C1 segment of cervical spinal cord (tissue), 14 donors: ENCODE results near the gene B3GNT8.
"Not testable (repeated sequence)": the region's sequence is repeated elsewhere in the genome, so short reads cannot be mapped to it uniquely, and the experiment has no call there.

Experiments used
- DNase-seq, 14 donors: peaks; one replicate each; lab custom pipeline; 2025; lab: John Stamatoyannopoulos, UW

The B3GNT8 gene, protein sequence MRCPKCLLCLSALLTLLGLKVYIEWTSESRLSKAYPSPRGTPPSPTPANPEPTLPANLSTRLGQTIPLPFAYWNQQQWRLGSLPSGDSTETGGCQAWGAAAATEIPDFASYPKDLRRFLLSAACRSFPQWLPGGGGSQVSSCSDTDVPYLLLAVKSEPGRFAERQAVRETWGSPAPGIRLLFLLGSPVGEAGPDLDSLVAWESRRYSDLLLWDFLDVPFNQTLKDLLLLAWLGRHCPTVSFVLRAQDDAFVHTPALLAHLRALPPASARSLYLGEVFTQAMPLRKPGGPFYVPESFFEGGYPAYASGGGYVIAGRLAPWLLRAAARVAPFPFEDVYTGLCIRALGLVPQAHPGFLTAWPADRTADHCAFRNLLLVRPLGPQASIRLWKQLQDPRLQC

DNA sequence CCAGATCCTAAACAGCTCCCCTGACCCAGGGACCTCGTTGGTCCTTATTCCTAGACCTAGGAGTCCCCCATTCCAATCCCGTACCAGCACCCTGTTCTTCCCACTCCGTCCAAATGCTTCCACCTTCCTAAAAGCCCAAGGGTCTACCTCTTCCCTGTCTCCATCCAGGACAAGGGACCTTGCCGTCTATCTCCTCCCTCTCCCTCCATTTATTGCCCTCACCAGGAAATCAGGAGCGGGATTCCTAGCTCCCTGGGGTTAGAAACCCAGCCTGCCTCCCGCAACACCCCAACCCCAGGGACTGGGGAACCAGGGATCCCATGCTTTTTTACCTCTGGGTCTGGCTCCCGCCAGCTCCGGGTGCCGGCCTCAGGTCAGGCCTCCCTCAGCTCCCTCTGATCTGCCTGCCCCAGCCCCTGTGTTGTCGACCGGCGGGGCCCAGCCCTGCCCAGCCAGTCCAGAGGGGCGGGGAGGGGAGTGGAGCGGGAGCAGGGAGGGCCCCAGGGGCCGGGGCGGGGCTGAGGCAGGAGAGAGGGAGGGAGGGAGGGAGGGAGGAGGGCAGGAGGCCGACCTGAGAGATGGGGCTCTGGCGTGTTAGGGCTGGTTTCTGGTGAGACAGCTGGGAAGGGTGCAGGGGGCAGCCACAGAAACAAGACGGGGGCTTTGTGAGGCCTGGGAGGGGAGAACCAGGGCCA, at the start of gene B3GNT8:
TSS of gene B3GNT8 (minus strand) at position 423 of the 695 bp plus-strand sequence. CDS start 596 bp downstream, outside the sequence.
- peak in 2 of 14 donors; percentile 7 to 48 for DNase-seq

DNA sequence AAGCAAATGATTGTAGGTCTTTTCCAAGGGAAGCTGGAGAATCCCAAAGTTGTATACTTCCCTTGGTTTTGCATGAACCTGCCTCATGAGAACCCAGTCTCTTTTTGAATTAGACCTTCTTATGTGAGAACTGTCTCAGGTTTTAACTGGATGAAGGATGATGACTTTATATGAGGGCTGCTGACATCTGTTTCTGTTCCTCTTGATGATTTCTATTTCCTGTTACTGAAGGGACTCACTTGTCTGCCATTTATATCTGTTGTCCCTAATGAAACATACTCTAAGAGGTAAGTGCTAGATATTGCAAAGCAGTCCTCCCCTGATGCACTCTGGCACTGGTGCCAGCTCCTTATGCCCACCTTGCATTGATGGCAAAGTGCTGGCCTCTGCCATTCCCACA, 49.4 kb upstream of the B3GNT8 start:
- DNase-seq = no peak

DNA sequence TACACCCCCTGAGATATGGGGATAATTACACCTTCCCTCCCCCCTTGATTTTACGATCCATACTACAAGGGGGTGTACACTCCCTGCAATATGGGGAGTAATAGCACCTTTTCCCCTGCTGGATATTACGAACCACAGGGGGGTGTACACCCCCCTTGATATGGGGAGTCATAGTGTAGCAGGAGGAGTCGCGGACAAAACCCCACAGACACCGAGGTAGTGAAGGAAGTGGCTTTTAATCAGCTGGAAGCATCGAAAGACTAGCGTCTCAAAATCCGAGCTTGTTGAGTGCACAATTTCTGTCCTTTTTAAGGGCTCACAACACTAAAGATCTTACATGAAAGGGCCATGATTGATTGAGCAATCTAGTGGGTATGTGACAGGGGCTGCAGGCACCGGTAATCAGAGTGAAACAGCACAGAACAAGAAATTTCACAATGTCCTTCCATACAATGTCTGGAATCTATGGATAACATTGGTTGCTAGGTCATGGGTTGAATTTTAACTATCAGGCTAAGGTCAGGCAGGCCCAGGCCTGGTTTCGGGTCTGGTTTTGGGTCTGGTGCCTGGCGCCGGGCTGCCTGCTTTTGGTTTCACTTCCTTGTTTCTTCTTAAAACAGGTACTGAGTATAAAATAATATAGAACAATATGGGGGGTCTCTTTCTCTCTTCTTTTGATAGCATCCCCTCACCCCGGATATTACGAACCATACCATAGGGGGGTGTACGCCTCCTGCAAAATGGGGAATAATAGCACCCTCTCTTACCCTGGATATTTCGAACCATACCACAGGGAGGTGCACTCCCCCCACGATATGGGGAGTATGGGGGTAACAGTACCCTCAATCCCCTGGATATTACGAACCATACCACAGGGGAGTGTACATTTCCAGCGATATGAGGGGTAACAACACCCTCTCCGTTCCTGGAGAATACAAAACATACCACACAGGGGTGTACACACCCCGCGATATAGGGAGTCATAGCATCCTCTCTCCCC, 36.4 kb upstream of the B3GNT8 start:
- not testable (repeated sequence) for DNase-seq

DNA sequence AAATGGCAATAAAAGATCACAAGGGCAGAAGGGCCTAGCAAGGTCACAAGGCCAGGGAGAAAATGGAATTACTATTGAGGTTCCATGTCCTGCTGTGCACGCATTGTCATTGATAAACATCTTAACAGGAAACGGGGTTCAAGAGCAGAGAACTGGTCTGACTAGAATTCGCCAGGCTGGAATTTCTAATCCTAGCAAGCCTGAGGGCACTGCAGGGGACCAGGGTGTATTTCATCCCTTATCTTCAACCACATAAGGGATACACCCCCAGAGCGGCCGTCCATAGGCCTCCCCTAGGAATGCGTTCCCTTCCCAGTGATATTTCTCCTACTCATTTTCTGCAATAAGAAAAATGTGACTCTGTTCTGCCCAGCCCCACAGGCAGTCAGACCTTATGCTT, 35.3 kb upstream of the B3GNT8 start:
- no peak for DNase-seq

DNA sequence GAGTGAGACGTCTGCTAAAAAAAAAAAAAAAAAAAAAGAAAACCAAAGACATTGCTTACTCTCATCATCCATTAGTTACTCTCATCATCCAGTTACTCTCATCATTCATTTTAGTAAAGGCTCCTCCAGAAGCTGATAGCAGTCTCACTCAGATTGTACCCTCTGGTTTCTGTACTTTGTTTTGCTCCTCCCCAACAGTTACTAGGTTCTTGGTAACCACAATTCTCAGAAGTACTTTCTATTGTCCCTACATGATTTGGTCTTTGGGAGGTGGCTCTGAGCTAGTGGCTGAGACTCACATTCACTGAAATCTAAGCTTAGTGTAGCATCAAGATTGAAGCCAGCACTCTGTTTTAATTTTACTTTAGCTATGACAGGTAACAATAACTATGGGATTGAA, 30.1 kb upstream of the B3GNT8 start:
- no peak for DNase-seq

DNA sequence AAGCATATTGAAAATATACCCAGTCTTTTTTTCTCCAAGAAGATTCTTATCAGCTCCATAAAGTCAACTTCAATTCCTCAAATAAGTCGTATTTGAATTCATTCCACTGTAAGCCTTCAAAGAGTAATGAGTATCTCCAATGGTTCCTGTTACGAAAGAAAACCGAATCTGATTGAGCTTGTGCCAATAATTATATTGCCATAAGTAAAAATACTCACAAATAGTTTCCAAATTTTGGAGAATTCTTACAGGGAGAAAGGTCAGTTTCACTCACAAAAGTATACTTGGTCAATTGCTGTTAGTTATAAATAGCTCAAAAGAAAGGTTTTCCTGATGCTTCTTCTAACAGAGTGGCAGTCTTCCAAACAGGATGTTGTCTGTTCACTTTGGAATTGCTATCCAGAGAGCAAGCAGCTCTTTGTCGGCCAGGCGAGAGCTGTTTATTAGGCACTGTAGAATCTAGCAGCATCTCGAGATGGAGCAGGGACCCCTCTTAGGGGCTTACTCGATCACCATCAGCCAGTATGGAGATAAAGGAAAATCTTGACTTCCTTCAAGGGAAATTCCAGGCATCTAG, 29.3 kb upstream of the B3GNT8 start:
- no peak for DNase-seq

DNA sequence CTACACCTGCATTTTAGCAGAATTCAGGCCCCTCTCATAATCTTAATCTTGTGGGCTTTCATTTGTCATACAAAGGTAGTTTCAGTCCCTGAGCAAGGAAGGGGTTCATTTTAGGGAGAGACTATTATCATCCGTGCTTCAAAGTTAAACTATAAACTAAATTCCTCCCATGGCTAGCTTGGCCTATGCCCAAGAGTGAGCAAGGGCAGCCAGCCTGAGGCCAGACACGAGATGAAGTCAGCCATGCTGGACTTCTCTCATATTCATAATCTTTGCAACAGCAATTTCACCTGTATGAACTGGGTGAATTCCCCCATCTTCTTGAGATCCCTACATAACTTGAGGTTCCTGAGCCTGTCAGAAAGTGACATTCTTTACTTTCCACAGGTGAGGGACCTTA, 28.8 kb upstream of the B3GNT8 start:
- DNase-seq = no peak

DNA sequence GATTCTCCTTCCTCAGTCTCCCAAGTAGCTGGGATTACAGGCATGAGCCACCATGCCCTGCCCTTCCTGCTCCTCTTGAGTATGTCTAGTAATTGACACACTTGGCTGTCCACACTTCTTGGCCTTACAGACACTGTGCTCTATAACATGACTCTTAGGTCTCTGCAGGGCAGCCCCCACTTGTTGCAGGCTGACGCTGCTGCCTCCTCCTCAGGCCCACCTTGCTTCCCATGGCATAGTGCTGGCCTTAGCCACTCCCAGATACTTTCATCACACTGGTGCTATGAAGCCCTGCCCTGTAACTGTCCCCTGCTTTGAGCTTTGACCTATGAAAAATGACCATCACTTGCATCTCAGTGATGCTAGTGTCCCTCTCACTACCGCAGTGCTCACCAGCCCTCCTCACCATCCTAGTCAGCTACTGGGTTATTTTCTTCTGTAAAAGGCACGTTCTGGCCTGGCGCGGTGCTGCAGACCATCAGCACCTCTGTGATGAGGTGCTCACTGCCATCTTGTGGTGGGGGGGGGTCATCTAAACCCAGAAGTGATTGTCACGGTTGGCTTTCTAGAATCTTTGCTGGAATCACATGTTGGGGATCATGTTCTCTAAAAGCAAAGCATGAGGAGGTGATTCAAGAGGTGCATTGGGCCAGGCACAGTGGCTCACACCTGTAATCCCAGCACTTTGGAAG, 25.6 kb upstream of the B3GNT8 start:
- no peak for DNase-seq

DNA sequence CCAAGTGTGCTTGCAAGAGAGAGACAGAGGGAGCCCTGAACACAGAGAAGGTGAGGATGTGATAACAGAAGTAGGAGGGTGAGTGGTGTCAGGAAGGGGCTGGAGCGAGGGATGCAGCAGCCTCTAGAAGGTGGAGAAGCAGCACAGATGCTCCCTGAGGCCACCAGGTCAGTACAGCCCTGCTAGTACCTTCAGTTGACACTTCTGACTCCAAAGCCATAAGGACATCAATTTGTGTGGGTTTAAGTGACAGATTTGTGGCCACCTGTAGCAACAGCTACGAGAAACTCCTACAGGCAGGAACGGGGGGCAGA, 22.6 kb upstream of the B3GNT8 start:
- DNase-seq = no peak

DNA sequence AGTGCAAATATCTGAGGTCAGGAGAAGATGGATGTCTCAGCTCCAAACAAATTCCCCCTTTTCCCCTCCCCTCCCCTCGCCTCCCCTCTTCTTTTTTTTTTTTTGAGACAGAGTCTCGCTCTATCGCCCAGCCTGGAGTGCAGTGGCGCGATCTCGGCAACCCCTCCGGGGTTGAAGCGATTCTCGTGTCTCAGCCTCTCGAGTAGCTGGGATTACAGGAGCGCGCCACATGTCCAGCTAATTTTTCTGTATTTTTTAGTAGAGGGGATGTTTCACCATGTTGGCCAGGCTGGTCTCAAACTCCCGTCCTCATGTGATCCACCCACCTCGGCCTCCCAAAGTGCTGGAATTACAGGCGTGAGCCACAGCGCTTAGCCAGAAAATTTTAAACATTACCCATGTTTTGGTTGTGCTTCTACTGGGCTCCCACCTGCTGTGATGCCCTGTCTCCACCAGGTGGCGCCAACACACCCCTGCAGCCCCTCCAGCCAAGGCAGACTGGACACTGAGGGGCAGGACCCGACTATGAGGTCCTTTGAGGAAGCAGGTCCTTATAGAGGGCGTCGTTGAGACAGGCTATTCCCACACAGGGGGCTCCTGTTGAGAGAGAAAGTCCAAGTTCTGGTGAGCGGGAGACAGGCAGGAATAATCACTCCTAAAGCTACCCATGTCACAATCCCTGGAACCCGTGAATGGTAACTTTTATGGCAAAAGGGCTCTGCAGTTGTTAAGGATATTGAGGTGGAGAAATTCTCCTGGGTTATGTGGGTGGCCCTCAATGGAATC, 22.1 kb upstream of the B3GNT8 start:
- DNase-seq = peak in 13 of 14 donors; percentile 15 to 71 (median 48)

DNA sequence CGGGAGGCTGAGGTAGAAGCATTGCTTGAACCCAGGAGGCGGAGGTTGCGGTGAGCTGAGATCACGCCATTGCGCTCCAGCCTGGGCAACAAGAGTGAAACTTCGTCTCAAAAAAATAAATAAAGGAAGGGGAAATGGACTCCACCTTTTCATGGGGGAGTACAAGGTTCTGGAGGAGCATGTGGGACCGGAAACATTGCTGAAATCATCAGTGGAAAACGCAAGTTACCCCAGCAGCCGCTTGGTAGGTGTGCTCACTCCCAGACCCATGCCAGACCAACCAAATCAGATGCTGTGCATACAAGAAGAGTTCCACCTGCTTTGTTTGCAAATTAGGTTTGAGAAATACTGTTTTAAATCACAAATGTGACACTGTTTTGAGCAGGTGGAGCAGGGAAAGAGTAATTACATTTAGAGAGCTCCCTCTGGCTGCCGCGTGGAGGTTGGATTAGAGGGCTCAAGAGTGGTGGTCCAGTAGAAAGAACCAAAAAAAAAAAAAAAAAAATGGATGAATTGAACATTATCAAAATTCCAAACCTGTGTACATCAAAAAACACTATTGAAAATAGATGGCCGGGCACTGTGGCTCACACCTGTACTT, 20.7 kb upstream of the B3GNT8 start:
- no peak for DNase-seq

DNA sequence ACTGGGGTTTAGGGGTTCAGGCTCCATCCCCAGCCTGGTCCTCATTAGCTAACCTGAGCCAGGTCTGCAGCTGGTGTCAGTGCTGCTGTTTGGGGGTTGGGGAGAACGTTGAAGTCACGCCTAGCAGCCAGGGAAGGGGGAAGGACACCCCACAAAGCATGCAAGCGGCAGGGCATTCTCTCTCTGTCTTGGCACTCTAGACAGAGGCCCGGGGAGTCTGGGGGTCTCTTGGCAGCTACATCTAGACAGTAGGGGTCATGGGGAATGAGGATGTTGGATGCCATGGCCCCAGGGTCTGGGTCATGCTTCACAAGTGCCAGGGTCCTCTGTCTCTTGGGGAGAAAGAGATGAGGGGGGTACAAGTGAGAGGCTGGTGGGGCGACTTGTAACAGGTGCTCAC, 18.4 kb upstream of the B3GNT8 start:
- no peak for DNase-seq

DNA sequence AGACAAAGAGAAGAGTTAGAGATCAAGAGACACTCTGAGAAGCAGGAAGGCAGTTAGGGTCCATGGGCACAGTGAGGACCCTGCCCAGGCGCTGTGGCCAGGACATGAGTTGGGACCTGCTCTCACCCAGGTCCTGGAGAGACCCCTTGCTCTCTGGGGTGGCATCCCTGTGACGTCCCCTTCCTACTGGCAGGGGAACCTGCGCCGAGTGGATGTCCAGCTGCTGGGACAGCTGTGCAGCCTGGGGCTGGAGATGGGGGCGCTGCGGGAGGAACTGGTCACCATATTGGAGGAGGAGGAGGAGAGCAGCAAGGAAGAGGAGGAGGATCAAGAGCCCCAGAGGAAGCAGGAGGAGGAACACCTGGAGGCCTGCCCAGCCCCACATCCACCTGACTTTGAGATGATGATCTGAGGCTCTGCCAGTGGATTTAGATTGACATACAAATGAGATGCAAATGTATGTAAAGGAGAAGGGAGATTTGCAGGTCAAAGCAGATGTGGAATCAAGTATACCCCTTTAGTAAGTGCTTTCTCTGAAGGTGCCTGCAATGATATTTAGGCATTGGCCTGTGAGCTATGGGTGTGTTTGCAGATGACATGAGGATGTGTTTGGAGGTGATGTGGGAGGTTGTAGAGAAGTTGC, 16.8 kb upstream of the B3GNT8 start:
- DNase-seq = no peak

DNA sequence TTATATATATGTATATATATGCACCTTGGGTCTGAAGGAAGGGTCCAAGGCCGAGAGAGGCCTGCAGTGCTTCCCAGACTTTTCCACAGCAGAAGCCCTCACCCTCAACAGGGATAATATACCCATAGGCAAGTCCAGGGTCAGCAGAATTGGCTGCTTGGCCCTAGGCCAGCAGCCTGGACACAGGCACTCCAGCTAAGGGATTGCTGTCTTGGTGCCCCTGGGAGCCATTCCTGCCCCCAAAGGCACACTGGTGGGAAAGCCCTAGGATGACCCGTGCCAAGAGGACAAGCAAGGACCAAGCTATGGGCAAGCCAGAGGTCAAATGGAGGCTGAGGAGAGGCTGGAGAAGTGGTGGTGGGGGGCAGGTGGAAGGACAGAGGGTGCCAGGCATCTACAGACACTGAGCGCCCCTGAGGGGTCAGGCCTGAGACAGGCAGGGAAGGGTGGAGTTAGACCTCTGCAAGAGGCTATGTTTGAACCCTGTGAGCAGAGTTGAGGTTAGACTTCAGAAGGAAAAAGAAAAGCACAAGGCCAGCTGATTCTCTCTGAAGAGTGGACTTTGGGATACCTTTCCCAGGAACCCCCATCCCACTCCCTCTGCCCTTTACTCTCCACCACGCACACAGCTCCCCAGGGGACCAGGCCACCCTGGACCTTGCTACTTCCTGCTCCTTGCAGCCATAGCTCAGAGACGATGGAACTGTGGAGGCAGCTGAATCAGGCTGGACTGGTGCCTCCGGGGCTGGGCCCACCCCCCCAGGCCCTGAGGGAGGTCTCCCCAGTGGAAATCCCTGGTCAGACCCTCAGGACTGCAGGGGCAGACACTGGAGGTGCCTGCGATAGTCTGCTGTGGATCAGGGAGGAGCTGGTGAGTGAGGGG, 15.5 kb upstream of the B3GNT8 start, which contains the start of gene ERICH4:
TSS of gene ERICH4 (plus strand) at position 684 of the 883 bp plus-strand sequence. CDS start at position 698, 14 bp downstream.
- DNase-seq = no peak

DNA sequence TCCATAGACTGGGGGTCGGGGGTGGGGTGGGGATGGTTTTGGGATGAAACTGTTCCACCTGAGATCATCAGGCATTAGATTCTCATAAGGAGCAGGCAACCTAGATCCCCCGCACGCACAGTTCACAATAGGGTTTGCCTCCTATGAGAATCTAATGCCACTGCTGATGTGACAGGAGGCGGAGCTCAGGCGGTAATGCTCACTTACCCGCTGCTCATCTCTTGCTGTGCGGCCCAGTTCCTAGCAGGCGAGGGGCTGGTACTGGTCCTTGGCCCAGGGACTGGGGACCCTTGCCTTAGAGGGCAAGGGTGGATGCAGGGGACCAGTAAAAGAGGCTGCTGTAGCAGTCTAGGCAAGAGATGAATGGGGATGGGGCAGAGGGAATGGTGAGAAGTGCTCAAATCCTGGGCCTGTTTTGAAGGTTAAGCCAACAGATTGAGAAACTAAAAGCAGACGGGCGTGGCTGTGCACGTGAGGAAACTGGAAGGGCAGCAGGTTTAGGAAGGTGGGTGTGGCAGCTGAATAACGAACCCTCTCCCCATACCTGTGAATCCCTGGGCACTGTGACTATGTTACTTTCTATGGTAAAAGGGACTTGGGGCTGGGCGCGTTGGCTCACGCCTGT, 14.3 kb upstream of the B3GNT8 start:
- no peak for DNase-seq

DNA sequence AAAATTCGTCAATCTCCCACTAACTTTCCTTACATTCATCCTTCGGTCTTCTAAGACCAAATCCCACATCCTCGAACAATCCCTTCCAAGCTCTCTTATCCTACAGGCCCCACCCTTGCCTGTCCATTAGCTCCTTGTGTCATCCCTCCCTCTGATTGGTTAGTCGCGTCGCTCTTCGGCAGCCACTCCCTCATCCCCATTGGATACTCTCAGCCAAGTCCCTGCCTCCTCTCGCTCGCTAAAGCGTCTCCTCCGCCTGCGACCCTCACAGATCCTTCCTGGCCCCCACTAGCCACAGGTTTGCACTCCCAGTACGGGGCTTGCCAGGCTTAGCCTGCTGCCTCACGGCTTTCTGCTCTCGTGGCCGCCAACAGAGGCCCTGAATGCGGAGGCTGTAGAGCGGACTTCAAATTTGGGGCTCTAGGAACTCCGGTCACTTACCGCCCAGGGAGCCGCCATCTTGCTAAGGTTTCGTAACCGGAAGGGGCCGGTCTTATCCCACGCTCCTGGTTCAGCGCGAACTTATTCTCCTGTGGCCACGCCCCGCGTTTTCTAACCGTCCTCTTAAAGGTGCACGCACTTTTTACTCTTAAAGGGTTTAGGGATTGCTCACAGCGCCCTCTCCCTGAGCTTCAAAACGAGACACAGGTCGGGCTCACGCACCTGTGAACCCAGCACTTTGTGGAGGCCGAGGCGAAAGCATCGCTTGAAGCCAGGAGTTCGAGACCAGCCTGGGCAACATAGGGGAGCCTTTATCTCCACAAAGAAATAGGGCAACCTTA, 12.5 kb upstream of the B3GNT8 start, which contains the start of gene DMAC2:
TSS of gene DMAC2 (minus strand) at position 472 of the 782 bp plus-strand sequence. CDS start at position 459, 13 bp downstream.
- peak; percentile 72 to 99 (median 95) for DNase-seq
